Choroid plexus epithelial cell (primary cell): ENCODE results near the gene ARHGAP26.

Experiments used
- DNase-seq: peaks from one replicate; pipeline ENCODE4 v3.0.0-alpha.2; 2010; ENCODE audit warnings: low read depth
- H3K4me3 ChIP-seq: 2 replicates; pipeline ENCODE4 v1.5.1; 2011; ENCODE audit warnings: low read depth, mild to moderate bottlenecking, control low read depth, low read length, moderate library complexity
- CTCF ChIP-seq: conservative IDR thresholded peaks from 2 replicates; pipeline ENCODE4 v1.5.1; 2011; ENCODE audit warnings: low read depth, mild to moderate bottlenecking, control low read depth, inconsistent platforms, low read length, moderate library complexity

Gene ARHGAP26

GRCh38 chr5:143192191-143192900, 422.2 kb downstream of the ARHGAP26 start:
- no peak for DNase-seq
- H3K4me3 ChIP-seq: no peak overlapping the region
- no peak for TF ChIP-seq CTCF

DNA sequence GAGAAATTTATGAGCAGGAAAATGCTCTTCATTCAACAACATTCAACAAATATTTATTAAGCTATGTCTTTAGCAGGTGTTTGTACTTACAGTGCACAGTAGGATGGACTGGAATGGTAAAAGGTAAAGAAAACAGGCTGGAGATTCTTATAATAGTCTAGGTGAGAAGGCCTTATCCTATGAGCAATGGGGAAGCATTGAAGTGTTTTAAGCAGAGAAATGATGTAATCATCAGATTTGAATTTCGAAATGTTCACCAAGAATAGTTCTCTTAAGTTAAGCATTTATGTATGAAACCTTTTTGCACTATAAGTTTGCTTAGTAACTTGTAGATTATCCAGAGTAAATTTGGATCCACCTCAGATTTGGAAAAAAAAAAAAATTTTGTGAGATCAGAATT, 424.0 kb downstream of the ARHGAP26 start:
- no peak overlapping the region for H3K4me3 ChIP-seq
- DNase-seq: peak; percentile 49
- no peak for TF ChIP-seq CTCF

DNA sequence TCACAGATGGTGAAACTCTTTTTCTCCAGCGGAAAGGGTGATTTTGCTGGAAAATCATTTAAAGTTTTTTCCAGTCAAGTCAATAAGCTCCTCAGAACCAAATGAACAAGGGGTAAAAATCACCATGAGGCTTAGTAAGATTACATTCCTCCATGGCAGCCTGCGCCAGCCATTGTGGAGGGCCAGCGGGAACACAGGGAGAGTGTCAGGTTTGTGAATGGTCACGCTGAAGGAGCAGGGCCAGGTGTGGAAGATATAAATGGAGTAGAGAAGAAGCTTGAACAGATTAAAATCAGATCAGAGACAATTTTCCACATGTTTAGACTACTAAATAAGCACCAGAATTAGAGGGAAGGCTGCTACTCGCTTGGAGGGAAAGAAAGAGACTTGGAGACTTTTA, 424.5 kb downstream of the ARHGAP26 start:
- TF ChIP-seq CTCF: no peak
- no peak for DNase-seq
- no peak overlapping the region for H3K4me3 ChIP-seq

DNA sequence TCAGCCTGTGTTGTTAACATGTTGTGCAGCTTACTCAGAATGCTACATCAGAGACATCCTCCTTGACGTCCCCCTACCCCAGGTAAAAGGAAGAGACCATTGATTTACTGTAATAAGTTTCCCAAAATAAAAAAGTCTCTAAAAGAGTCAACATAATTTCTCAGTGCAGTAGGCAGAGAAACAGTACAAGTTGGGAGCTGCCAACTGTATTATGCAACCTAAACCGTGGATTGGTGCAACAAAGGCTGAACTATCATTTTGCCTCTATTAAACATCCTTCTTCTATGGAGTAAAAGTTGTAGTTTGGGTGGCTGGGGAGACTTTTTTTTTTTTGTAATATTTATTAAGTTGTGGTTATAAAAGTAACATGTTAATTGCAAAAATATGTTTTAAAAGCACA, 425.3 kb downstream of the ARHGAP26 start:
- TF ChIP-seq CTCF: no peak
- peak; percentile 33 for DNase-seq
- H3K4me3 ChIP-seq: no peak overlapping the region

DNA sequence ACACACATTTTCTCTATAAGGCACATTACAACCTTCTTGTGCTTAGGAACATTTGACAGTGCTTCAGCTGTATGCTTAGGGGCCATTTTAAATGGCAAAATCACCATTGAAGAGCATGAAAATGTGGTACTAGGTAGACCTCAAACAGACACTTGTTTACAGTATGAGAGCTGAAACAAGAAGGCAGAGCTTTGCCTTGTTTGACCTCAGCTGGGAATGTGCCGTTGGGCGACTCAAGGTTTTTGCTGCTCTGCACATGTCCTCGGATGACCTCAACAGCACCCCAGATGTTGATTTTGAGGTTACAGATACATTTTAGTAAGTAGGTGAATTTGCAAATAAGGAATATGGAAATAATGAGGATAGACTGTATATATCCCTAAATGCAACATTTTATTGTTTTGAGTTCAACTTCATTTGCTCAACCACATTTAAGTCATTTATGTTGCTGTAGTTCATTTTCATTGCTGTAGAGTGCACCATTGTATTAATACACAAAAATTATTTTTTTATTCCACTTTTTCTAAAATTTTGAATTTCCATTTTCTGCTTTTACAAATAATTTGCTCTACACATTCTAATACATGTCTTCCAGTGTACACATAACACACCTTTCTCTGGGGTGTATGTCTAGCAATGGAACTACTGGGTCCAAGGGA, 426.6 kb downstream of the ARHGAP26 start:
- TF ChIP-seq CTCF: peak; percentile 32
- DNase-seq: peak; percentile 18
- no peak overlapping the region for H3K4me3 ChIP-seq

DNA sequence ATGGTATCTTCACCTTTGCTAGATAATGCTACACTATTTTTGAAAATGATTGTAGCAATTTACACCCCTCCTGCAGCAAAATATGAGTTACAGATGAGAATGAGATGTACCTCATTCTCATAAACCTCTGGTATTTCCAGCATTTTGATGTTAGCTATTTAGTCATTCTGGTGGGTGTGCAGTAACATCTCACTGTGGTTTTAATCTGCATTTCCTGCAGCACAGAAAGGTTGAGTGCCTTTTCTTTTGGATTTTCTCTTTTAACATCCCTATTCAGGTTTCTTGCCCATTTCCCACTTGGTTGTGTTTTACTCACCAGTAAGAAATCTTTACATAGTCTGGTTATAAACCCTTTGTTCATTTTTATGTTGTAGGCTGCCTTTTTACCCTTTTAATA, 427.1 kb downstream of the ARHGAP26 start:
- no peak for TF ChIP-seq CTCF
- no peak for DNase-seq
- H3K4me3 ChIP-seq: no peak overlapping the region

- no peak for TF ChIP-seq CTCF
- no peak overlapping the region for H3K4me3 ChIP-seq
- no peak for DNase-seq
These were observed 428.2 kb downstream of the ARHGAP26 start for GRCh38 chr5:143198332-143198731.
